ENCODE data around the gene TMEM109. TPM values are rescaled to one million over a fixed set of nuclear protein-coding genes. Genes with fewer than 3 reads are reported as not detected.

The TMEM109 gene
- total RNA-seq, 1 donor from 2014 or later = 72.8 TPM

DNA sequence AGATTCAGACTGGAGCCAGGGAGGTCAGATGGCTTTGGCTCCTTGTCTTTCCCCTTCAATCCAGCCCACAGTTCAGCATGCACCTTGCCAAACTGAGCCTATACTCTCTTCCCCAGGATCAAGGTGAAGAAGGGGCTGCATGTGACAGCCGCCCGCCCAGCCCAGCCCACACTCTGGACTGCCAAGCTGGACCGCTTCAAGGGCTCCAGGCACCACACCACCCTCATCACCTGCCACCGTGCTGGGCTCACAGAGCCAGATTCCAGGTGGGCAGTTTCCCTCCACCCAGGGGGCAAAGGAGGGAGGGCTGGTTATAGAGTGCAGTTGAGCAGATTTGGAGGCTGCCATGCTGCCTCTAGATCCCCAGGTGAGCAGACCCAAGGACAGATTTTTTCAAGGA lies 16.4 kb downstream of the TMEM109 start:
- Histone ChIP-seq H3K4me3 (ENCODE audit: insufficient read depth, low read depth, low read length) (no peak overlapping the region), H3K4me2 (ENCODE audit: low read length) (no peak overlapping the region), H4K20me1 (ENCODE audit: insufficient read depth, low read length) (peaks cover 19% of the 10 kb centered on the region), H3K9me3 (ENCODE audit: insufficient read depth, low read depth, low read length) (no peaks in the 10 kb centered on the region), H3K79me2 (ENCODE audit: insufficient read depth, low read length) (no peaks in the 10 kb centered on the region), H3K27ac (ENCODE audit: low read depth, low read length) (no peak overlapping the region), H3K27me3 (ENCODE audit: insufficient read depth, low read length) (no peaks in the 10 kb centered on the region), H3K36me3 (ENCODE audit: insufficient read depth, low read length) (peaks cover 3% of the 10 kb centered on the region), H2AFZ (ENCODE audit: low read depth, low read length) (no peak overlapping the region), H3K9ac (ENCODE audit: low read length) (no peak overlapping the region), H3K4me1 (ENCODE audit: insufficient read depth, low read length) (peaks cover 5% of the 10 kb centered on the region)
- H3K27ac Mint-ChIP-seq (ENCODE audit: unreplicated experiment) = no peak overlapping the region
- FAIRE-seq = no peak
- no peak for DNase-seq (ENCODE audit: low read depth)
- H3K4me1 Mint-ChIP-seq (ENCODE audit: low read depth, unreplicated experiment) = peaks cover 5% of the 10 kb centered on the region
- H3K4me3 Mint-ChIP-seq (ENCODE audit: unreplicated experiment) = no peak overlapping the region
- no peaks in the 10 kb centered on the region for H3K27me3 Mint-ChIP-seq (ENCODE audit: low read depth, unreplicated experiment)
- no peak for TF ChIP-seq EZH2 (IDR thresholded peaks at IDR 0.05; ENCODE audit: insufficient read depth, low read length)
- TF ChIP-seq, protein P1, sequence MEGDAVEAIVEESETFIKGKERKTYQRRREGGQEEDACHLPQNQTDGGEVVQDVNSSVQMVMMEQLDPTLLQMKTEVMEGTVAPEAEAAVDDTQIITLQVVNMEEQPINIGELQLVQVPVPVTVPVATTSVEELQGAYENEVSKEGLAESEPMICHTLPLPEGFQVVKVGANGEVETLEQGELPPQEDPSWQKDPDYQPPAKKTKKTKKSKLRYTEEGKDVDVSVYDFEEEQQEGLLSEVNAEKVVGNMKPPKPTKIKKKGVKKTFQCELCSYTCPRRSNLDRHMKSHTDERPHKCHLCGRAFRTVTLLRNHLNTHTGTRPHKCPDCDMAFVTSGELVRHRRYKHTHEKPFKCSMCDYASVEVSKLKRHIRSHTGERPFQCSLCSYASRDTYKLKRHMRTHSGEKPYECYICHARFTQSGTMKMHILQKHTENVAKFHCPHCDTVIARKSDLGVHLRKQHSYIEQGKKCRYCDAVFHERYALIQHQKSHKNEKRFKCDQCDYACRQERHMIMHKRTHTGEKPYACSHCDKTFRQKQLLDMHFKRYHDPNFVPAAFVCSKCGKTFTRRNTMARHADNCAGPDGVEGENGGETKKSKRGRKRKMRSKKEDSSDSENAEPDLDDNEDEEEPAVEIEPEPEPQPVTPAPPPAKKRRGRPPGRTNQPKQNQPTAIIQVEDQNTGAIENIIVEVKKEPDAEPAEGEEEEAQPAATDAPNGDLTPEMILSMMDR (IDR thresholded peaks at IDR 0.05; ENCODE audit: insufficient read depth, low read depth, low read length) = no peak
- peaks cover 21% of the 10 kb centered on the region for H3K36me3 Mint-ChIP-seq (ENCODE audit: low read depth, unreplicated experiment)
- H3K9me3 Mint-ChIP-seq (ENCODE audit: unreplicated experiment) = no peaks in the 10 kb centered on the region

DNA sequence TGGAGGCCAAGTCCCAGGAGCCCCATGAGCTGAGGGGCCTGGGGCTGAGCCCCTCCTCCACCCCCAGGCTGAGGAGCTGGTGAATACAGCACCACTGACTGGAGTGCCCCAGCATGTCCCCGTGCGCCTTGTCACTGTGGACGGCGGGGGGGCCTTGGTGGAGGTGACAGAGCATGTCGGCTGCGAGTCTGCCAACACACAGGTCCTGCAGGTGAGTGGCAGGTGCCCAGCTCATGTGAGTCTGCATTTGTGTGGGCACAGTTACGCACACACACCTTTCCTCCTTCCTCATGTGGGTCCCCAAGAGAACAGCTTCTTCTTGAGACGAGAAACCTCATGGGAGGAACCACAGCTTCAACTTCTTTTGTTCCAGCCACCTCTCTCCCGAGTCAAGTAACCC lies 18.0 kb downstream of the TMEM109 start:
- Mint-ChIP-seq H3K4me1 (ENCODE audit: low read depth, unreplicated experiment) (no peaks in the 10 kb centered on the region), H3K9me3 (ENCODE audit: unreplicated experiment) (no peaks in the 10 kb centered on the region), H3K36me3 (ENCODE audit: low read depth, unreplicated experiment) (peaks cover 19% of the 10 kb centered on the region), H3K4me3 (ENCODE audit: unreplicated experiment) (no peak overlapping the region), H3K27me3 (ENCODE audit: low read depth, unreplicated experiment) (no peaks in the 10 kb centered on the region), H3K27ac (ENCODE audit: unreplicated experiment) (no peak overlapping the region)
- H4K20me1 ChIP-seq (ENCODE audit: insufficient read depth, low read length) = peaks cover 3% of the 10 kb centered on the region
- no peak overlapping the region for H3K9ac ChIP-seq (ENCODE audit: low read length)
- TF ChIP-seq, protein P1 (IDR thresholded peaks at IDR 0.05; ENCODE audit: insufficient read depth, low read depth, low read length) = no peak
- TF ChIP-seq EZH2 (IDR thresholded peaks at IDR 0.05; ENCODE audit: insufficient read depth, low read length) = no peak
- no peak overlapping the region for H3K27ac ChIP-seq (ENCODE audit: low read depth, low read length)
- H3K79me2 ChIP-seq (ENCODE audit: insufficient read depth, low read length) = no peaks in the 10 kb centered on the region
- H2AFZ ChIP-seq (ENCODE audit: low read depth, low read length) = no peak overlapping the region
- H3K4me1 ChIP-seq (ENCODE audit: insufficient read depth, low read length) = no peaks in the 10 kb centered on the region
- no peak overlapping the region for H3K4me2 ChIP-seq (ENCODE audit: low read length)
- H3K9me3 ChIP-seq (ENCODE audit: insufficient read depth, low read depth, low read length) = no peaks in the 10 kb centered on the region
- H3K36me3 ChIP-seq (ENCODE audit: insufficient read depth, low read length) = peaks cover 3% of the 10 kb centered on the region
- no peak for FAIRE-seq
- DNase-seq (ENCODE audit: low read depth) = no peak
- H3K27me3 ChIP-seq (ENCODE audit: insufficient read depth, low read length) = no peaks in the 10 kb centered on the region
- no peak overlapping the region for H3K4me3 ChIP-seq (ENCODE audit: insufficient read depth, low read depth, low read length)

DNA sequence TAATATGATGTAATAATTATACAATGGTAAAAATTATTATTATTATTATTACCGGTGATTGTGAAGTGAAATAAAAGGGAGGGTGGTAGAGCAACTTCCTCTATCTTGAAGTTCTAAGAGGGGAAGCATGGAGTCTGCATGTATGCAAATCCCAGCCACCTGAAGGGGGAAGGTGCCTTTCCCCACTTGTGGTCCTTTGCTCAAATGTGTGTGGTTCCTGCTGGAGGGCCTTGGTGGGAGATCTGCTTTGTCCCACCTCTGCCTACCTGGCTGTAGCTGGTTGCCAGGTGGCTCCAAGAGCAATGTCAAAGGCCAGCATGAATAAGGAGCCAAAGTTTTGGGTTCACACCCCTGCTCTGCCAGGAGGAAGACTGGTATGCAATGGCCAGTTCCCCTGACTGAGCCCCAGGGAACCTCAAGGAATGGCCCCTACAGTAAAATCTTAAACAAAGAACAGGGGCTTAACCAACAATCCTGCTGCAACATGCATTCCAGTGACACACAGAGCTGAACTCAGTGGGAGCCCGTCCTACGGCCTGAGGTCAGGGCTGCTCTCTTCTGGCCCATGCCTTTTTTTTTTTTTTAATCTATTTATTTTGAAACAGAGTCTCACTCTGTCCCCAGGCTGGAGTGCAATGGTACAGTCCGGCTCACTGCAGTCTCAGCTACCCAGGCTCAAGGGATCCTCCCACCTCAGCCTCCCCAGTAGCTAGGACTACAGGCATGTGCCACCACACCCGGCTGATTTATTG lies 18.8 kb downstream of the TMEM109 start:
- H3K27ac Mint-ChIP-seq (ENCODE audit: unreplicated experiment) = no peak overlapping the region
- Histone ChIP-seq H3K4me3 (ENCODE audit: insufficient read depth, low read depth, low read length) (no peak overlapping the region), H3K27me3 (ENCODE audit: insufficient read depth, low read length) (no peaks in the 10 kb centered on the region), H3K9me3 (ENCODE audit: insufficient read depth, low read depth, low read length) (no peaks in the 10 kb centered on the region), H3K27ac (ENCODE audit: low read depth, low read length) (no peak overlapping the region), H2AFZ (ENCODE audit: low read depth, low read length) (no peak overlapping the region), H3K9ac (ENCODE audit: low read length) (no peak overlapping the region), H3K4me1 (ENCODE audit: insufficient read depth, low read length) (no peaks in the 10 kb centered on the region), H3K4me2 (ENCODE audit: low read length) (no peak overlapping the region), H3K79me2 (ENCODE audit: insufficient read depth, low read length) (no peaks in the 10 kb centered on the region), H3K36me3 (ENCODE audit: insufficient read depth, low read length) (peaks cover 3% of the 10 kb centered on the region), H4K20me1 (ENCODE audit: insufficient read depth, low read length) (no peaks in the 10 kb centered on the region)
- H3K4me3 Mint-ChIP-seq (ENCODE audit: unreplicated experiment) = no peak overlapping the region
- peaks cover 15% of the 10 kb centered on the region for H3K36me3 Mint-ChIP-seq (ENCODE audit: low read depth, unreplicated experiment)
- TF ChIP-seq, protein P1 (IDR thresholded peaks at IDR 0.05; ENCODE audit: insufficient read depth, low read depth, low read length) = no peak
- TF ChIP-seq EZH2 (IDR thresholded peaks at IDR 0.05; ENCODE audit: insufficient read depth, low read length) = no peak
- no peaks in the 10 kb centered on the region for H3K27me3 Mint-ChIP-seq (ENCODE audit: low read depth, unreplicated experiment)
- no peaks in the 10 kb centered on the region for H3K9me3 Mint-ChIP-seq (ENCODE audit: unreplicated experiment)
- no peaks in the 10 kb centered on the region for H3K4me1 Mint-ChIP-seq (ENCODE audit: low read depth, unreplicated experiment)
- FAIRE-seq = no peak
- no peak for DNase-seq (ENCODE audit: low read depth)

Data from astrocyte (in vitro differentiated cells and primary cell).